ENCODE results near the gene SFXN2. TPM values are rescaled to one million over a fixed set of nuclear protein-coding genes. Genes with fewer than 3 reads are reported as not detected.

Gene SFXN2
- total and polyA plus RNA-seq, 2 experiments from 2014 or later, result 12.3 to 17.5 TPM

DNA sequence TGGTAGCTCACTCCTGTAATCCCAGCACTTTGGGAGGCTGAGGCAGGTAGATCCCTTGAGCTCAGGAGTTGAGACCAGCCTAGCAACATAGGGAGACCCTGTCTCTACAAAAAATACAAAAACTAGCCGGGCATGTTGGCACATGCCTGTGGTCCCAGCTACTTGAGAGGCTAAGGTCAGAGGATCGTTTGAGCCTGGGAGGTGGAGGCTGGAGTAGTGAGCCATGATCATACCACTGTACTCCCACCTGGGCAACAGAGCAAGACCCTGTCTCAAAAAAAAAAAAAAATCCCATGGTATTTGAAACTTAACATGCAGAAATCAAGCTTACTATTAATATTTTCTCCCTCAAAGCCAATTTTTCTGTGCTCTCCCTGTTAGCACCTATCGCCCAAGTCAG, 5.9 kb downstream of the SFXN2 start:
- TF ChIP-seq EZH2 (IDR thresholded peaks at IDR 0.05; ENCODE audit: borderline replicate concordance), result no peak
- no peak for TF ChIP-seq EZH2phosphoT487 (IDR thresholded peaks at IDR 0.05; ENCODE audit: low read depth, severe bottlenecking, unreplicated experiment)
- TF ChIP-seq, protein P1, sequence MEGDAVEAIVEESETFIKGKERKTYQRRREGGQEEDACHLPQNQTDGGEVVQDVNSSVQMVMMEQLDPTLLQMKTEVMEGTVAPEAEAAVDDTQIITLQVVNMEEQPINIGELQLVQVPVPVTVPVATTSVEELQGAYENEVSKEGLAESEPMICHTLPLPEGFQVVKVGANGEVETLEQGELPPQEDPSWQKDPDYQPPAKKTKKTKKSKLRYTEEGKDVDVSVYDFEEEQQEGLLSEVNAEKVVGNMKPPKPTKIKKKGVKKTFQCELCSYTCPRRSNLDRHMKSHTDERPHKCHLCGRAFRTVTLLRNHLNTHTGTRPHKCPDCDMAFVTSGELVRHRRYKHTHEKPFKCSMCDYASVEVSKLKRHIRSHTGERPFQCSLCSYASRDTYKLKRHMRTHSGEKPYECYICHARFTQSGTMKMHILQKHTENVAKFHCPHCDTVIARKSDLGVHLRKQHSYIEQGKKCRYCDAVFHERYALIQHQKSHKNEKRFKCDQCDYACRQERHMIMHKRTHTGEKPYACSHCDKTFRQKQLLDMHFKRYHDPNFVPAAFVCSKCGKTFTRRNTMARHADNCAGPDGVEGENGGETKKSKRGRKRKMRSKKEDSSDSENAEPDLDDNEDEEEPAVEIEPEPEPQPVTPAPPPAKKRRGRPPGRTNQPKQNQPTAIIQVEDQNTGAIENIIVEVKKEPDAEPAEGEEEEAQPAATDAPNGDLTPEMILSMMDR (IDR thresholded peaks at IDR 0.05; ENCODE audit: poor library complexity), result no peak
- 96% methylated on average over 3 of the region's 3 CpGs for WGBS (ENCODE audit: low lambda C conversion rate, missing lambda C conversion rate)
- no peak overlapping the region for H2AFZ ChIP-seq

DNA sequence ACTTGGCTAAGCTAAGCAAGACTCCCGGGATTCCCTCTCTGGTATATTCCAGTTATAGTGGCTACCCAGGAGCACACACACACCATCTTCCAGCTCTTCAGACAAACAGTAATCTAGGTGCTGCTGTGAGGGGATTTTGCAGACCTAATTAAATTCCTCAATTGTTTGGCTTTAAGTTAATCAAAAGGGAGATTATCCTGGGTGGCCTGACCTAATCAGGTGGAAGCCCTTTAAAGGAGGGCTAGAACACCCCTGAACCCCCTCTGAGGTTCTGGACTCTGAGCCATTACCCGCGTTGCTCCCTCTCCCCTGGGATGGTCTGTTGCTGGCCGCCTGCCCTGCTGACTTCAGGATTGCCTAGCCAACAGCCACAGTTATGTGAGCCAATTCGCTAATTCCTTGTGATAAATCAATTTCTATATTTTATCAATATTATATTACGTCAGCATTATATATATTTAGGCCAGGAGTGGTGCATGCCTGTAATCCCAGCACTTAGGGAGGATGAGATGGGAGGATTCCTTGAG, 6.4 kb downstream of the SFXN2 start:
- H3K4me3 ChIP-seq, result no peak overlapping the region
- H3K4me2 ChIP-seq, result no peak overlapping the region
- peaks cover 48% of the 10 kb centered on the region for H3K79me2 ChIP-seq
- no peak overlapping the region for H2AFZ ChIP-seq
- no peaks in the 10 kb centered on the region for H3K9me3 ChIP-seq (ENCODE audit: low read depth)
- no peaks in the 10 kb centered on the region for H3K27me3 ChIP-seq
- WGBS (ENCODE audit: low lambda C conversion rate, missing lambda C conversion rate), result 87% methylated on average over 6 of the region's 6 CpGs
- H3K36me3 ChIP-seq (replicated peaks; ENCODE audit: insufficient read depth, low read depth), result no peaks in the 10 kb centered on the region
- TF ChIP-seq EZH2phosphoT487 (IDR thresholded peaks at IDR 0.05; ENCODE audit: low read depth, severe bottlenecking, unreplicated experiment) (no peak), EZH2 (IDR thresholded peaks at IDR 0.05; ENCODE audit: borderline replicate concordance) (no peak)
- TF ChIP-seq, protein P1 (IDR thresholded peaks at IDR 0.05; ENCODE audit: poor library complexity), result no peak
- no peak overlapping the region for H3K27ac ChIP-seq
- peaks cover 12% of the 10 kb centered on the region for H3K4me1 ChIP-seq (ENCODE audit: insufficient read depth)
- H3K9me2 ChIP-seq (replicated peaks; ENCODE audit: insufficient read depth), result no peaks in the 10 kb centered on the region
- DNase-seq (ENCODE audit: low spot score), result no peak
- no peaks in the 10 kb centered on the region for H4K20me1 ChIP-seq (ENCODE audit: insufficient read depth, poor library complexity, severe bottlenecking)

More for the DNA sequence above, 5.9 kb downstream of the SFXN2 start:
- no peak overlapping the region for H3K27ac ChIP-seq
- no peaks in the 10 kb centered on the region for H4K20me1 ChIP-seq (ENCODE audit: insufficient read depth, poor library complexity, severe bottlenecking)
- H3K36me3 ChIP-seq (replicated peaks; ENCODE audit: insufficient read depth, low read depth), result no peaks in the 10 kb centered on the region
- DNase-seq (ENCODE audit: low spot score), result no peak
- H3K27me3 ChIP-seq, result no peaks in the 10 kb centered on the region
- H3K79me2 ChIP-seq, result peaks cover 53% of the 10 kb centered on the region
- H3K9me3 ChIP-seq (ENCODE audit: low read depth), result no peaks in the 10 kb centered on the region
- H3K9me2 ChIP-seq (replicated peaks; ENCODE audit: insufficient read depth), result no peaks in the 10 kb centered on the region
- H3K4me1 ChIP-seq (ENCODE audit: insufficient read depth), result peaks cover 17% of the 10 kb centered on the region
- no peak overlapping the region for H3K4me2 ChIP-seq
- H3K4me3 ChIP-seq, result no peak overlapping the region

DNA sequence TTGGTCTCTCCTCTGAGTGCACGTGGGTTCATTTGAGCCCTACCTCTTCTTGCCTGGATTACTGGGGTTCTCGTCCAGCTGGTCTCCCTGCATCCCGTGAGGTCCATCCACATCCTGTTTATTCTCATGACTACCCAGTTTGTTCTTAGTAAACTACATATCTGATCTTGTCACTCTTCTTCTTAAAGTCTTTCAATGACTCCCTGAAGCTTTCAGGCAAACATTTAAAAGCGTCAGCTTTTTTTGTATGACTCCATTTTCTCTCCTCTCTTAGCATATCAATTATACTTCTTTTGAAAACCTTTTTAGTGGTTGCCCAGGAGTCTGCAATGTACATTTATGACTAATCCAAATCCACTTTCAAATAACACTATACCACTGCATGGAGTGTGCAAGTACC, 7.5 kb downstream of the SFXN2 start:
- WGBS (ENCODE audit: low lambda C conversion rate, missing lambda C conversion rate), result 75% methylated on average over 4 of the region's 4 CpGs
- Histone ChIP-seq H3K79me2 (peaks cover 39% of the 10 kb centered on the region), H3K9me2 (replicated peaks; ENCODE audit: insufficient read depth) (no peaks in the 10 kb centered on the region)

More for the DNA sequence above, 7.5 kb downstream of the SFXN2 start:
- H3K36me3 ChIP-seq (replicated peaks; ENCODE audit: insufficient read depth, low read depth), result no peaks in the 10 kb centered on the region
- H3K27ac ChIP-seq, result no peak overlapping the region
- no peaks in the 10 kb centered on the region for H4K20me1 ChIP-seq (ENCODE audit: insufficient read depth, poor library complexity, severe bottlenecking)
- H3K27me3 ChIP-seq, result no peaks in the 10 kb centered on the region
- peaks cover 11% of the 10 kb centered on the region for H3K4me1 ChIP-seq (ENCODE audit: insufficient read depth)
- no peaks in the 10 kb centered on the region for H3K9me3 ChIP-seq (ENCODE audit: low read depth)
- H3K4me2 ChIP-seq, result no peak overlapping the region
- H3K4me3 ChIP-seq, result no peak overlapping the region
- DNase-seq (ENCODE audit: low spot score), result no peak
- H2AFZ ChIP-seq, result no peak overlapping the region
- TF ChIP-seq, protein P1 (IDR thresholded peaks at IDR 0.05; ENCODE audit: poor library complexity), result no peak
- no peak for TF ChIP-seq EZH2 (IDR thresholded peaks at IDR 0.05; ENCODE audit: borderline replicate concordance)
- no peak for TF ChIP-seq EZH2phosphoT487 (IDR thresholded peaks at IDR 0.05; ENCODE audit: low read depth, severe bottlenecking, unreplicated experiment)

Measured in hepatocyte (in vitro differentiated cells).